Stimulated activated CD4-positive, alpha-beta T cell treated with anti-CD3 and anti-CD28 coated beads, Interleukin-15, amount 100 ng/mL, for 1 hour (primary cell): ENCODE measurements around the gene AMMECR1L.
A peak's percentile ranks its signal among the peaks of the same experiment; 100 is the strongest.
"Not testable (repeated sequence)": the region's sequence is repeated elsewhere in the genome, so short reads cannot be mapped to it uniquely, and the experiment has no call there.

Source experiments
- DNase-seq, 2 donors: peaks; one replicate each; pipeline ENCODE4 v3.0.0-alpha.2; 2020; ENCODE audit warnings: low read depth in 1 of 2, low spot score in 1 of 2

The AMMECR1L gene

DNA sequence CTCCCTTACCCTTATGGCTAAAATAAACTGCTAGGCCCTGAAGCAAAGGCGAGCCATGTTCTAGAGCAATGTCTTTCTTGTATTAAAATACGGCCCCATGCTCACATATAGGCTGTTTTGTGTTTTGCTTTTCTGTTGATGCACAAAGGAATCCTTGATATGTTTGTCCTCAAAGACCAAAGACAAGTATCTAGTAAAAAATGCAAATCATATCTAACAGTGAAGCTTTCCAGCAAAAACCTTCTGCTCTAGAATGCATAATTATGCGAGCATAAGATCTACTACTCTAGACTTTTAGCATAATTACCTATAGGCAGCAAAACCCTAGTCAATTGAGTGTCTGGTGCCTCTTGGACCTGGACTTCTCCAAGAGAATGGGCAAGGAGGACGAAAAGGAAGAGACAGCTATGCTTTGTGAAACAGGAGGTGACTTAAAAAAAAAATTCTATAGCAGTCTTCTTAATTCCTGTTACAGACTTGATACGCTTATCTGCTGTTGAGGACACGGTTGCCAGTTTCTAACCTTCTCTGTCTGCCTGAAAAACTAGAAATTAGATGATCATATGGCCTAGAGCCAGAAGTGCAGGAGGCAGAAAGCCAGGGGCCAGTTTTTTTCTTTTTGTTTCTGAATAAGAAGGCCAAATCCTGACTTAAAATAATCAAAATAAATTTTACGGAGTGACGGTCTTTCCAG is 1.5 kb upstream of the AMMECR1L start:
- no peak for DNase-seq

DNA sequence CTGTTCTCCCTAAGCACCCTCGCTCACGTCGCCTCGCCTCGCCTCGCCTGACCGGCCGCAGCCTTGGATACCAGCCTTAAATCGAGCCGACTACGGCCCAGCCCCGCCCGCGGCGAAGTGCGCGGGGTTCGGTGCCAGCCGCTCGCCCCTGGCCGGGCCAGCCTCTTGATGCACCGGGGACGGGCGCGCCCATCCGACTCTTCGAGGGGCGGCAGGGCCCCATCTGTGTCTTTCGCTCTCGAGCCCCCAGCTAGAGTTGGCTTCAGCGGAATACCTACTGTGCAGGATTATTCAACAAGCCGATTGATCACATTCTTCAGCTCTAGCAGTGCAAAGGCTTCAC is 808 bp upstream of the AMMECR1L start:
- not testable (repeated sequence) for DNase-seq

DNA sequence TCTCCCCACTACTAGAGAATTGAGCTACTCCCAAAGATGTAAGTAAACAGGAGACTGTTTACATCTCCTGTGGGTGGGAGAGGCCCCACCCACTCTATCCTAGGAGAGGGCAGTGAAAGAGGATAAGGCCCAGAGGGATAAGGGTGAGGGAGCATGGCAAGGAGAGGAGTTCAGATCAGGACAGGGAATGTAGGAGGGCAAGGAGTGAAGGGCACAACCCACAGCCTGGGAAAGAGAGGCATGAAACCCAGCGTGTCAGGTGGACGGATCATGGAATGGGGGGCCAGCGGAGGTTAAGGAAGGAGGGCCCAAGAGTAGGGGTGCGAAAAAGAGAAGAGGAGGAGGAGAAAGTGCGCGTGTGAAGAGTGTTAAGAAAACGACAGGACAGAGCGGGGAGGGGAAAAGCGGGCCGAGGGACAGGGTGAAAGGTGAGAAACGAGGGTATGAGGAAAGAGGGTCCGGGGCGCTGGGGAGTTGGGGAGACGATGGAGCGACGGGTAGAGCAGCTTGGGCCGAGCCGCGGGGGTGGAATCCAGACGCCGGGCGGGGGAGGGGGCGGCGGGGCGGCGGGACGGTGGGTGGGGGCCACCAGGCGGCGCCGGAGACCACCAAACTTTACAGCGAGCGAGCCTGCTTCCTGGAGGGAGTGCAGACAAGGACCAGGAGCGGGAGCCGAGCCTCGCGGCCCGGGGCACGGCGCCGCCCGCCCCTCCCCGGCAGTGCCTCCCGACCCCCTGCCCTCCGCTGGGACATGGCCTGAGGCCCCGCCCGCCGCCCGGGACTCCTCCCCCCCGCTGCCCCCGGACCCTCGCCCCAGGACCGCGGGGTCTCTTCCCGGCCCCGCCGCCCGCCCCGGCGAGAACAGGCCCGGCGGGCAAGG is 655 bp downstream of the AMMECR1L start:
- DNase-seq, result peak; percentile 4 to 5

DNA sequence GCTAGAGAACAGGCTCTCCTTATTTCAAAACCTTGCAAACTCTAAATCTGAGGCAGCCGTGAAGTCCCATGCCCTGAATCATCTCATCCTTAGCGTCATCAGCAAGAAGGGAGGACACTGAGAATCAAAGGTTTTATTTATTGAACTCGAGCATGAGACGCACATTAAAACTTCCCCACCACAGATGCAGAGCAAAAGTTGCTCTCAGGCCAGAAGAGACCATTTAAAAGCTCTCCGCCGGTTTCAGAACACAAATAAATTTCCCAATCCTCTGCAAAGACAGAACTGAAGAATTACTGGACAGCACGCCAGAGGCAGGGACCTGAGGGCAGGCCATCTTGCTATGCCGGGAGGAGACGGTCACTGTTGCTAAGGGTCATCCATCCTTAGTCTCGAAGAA is 1.3 kb downstream of the AMMECR1L start:
- no peak for DNase-seq

DNA sequence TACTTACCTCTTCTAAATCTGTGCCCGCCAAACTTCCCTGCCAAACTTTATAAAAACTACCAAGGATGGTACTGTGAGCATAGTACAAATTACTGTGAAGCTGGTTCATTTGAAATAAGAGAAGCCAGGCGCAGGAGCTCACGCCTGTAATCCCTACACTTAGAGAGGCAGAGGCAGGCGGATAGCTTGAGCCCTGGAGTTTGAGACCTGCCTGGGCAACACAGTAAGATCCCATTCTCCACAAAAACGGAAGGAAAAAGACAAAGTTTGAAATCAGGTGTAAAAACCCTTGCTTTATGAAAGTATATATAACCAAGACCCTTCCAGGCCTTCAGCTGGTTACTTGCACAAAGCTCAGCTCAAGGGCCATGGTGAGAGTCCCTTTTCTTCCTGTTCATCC is 5.9 kb downstream of the AMMECR1L start:
- no peak for DNase-seq

DNA sequence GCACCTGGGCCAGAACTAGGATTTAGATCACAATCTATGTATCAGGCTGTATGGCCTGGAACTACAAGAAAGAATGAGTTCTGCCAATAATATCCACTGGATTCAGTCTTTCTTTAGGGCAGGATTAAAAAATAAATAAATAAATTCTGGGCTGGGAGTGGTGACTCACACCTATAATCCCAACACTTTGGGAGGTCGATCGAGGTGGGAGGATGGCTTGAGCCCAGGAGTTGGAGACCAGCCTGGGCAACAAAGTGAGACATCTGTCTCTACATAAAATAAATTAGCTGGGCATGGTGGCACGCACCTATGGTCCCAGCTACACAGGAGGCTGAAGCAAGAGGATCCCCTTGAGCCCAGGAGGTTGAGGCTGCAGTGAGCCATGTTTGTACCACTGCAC is 8.1 kb downstream of the AMMECR1L start:
- DNase-seq, result no peak

DNA sequence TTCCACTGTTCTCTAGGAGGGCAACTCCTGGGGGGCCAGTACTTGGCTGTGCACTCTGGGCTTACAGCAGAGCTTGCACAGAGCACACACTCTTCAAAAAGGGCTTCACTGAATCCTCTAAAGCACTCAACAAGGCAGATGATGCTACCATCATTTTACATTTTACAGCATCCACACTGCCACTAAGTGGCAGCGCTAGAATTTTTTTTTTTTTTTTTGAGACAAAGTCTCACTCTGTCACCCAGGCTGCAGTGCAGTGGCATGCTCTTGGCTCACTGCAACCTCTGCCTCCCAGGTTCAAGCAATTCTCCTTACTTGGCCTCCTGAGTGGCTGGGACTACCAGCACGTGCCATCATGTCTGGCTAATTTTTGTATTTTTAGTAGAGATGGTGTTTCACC is 8.6 kb downstream of the AMMECR1L start:
- no peak for DNase-seq

DNA sequence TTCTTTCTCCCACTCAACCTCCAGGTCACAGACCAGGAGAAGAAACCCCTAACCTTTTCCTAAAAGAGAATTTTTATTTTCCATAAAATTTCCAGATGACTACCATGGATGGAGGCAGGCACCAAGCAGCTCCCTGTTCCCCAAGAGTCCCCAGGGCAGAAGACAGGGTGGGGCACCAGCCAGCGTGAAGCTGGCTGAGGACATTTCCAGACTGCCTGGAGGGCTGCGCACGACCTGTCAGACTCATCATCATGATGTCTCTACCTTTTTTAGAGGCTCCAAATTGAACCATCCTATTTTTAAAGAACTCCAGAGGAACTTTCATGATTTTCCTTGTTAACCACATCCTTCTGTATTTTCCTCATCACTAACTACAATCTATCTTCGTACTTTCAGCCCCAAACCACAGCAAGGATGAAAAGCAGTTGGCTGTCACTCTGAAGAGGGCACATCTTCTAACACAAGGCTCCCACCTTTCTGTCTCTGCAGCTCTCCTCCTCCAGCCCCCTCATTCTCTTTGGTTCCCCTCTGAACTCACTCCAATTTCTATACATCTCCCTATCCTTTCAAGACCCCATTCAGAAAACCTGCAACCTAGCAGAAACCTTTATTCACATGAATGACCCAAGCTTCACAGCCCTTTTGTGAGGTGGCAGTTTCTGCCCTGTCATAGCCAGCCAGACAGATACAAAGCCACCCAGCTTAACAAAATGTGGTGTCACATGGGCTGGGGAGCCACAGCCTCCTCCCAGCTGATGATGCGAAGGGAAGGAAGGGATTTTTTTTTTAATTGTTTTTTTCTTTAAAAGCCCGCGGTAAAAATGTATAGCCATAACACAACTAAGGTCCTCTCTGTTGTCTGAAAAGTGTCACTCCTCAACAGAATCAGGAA is 11.1 kb downstream of the AMMECR1L start:
- DNase-seq, result no peak

DNA sequence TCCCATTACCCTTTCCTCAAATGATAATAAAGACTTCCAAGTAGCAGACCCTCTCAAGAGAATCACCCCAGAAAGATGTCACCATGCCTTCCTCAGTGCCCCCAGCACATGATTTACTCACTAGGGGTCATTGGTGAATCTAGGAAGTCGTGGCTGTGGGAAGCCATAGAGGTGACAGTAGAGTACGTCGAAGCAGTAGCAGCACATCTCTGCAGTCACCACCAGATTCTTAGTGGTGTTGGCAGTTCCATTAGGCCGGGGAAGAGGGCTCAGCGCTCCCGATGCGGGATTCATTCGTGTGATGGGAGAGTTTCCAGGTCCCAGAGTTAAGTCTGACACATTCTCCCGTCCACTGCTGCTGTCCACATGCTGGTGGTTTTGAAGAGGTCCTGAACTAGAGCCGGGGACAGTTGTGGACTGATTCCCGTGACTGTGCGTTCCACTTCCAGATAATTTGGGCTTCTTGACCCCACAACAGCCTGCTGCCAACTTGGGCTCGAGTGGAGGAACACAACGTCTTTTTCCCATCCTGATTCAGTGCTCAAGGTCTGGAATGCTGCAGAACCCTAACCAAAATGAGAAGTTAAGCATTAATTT is 12.0 kb downstream of the AMMECR1L start:
- no peak for DNase-seq

GRCh38 chr2:127872354-127872753 is 13.4 kb downstream of the AMMECR1L start:
- DNase-seq, result no peak

- no peak for DNase-seq
Observed at GRCh38 chr2:127865926-127866325, 19.8 kb downstream of the AMMECR1L start.

DNA sequence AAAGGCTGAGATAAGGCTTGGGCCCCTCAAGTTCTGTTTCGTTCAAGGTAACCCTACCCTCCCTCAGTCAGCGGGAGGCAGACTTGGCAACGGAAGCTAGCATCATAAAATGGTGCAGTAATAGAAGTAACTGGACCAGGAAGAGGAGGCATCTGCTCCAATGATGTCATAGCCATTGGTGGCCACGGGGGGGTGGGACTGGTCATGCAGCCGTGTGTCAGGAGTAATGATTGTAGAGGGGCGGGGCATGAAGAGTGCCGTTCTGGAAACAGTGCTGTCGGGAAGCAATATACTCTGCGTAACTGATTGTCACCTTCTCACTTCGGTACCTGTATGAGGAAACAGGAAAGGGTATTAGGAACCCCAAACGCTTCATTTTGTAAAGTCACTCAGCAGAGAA is 20.9 kb downstream of the AMMECR1L start:
- DNase-seq, result no peak

DNA sequence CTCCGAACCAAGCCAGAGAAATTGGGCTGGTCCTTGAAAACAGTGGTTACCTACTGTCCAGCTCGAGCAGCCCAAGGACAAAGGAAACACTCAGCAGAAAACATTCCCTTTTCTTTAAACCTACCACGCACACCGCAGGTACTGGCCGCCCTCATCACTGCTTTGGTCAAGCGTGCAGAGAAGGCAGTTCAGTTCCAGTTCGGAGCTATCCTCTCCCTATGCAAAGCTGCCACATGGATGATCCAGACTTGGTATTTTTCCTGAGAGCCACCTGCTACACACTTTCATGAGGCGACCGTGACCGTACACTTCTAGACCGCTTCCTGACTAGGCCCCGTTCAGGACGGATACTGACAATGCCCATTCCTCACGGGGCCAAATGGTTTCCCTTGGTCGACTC is 23.5 kb downstream of the AMMECR1L start:
- DNase-seq, result no peak

- no peak for DNase-seq
Observed at GRCh38 chr2:127860130-127860529, 25.6 kb downstream of the AMMECR1L start.

- peak; percentile 37 to 46 for DNase-seq
Observed at GRCh38 chr2:127859712-127860085, 26.1 kb downstream of the AMMECR1L start.

DNA sequence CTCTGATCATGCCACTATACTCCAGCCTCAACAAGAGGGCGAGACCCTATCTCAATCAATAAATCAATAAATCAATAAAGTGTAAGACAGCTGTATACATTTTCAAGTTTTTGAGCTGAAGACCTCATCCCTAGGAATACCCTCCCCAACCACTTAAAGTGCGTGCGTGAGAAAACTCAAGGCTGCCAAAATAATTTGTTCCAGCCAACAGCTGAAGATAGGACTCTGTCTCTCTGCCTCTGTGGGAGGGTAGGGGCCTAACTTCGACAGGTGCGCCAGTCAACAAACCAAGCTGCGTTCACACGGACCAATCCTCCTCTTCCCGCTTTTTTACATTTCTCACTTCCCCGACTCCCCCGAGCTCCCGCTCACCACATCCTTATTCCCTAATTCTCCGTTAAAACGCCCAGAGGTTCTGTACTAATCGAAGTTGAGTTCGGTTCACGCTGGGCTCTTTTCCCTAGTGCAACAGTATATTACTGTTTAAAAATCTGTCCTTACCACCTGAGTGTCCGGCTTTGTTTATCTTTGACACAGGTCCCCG is 28.4 kb downstream of the AMMECR1L start:
- no peak for DNase-seq

GRCh38 chr2:127853671-127854070 is 32.1 kb downstream of the AMMECR1L start:
- no peak for DNase-seq

- DNase-seq, result no peak
Observed at GRCh38 chr2:127852388-127852787, 33.4 kb downstream of the AMMECR1L start.

GRCh38 chr2:127847931-127848330 is 37.8 kb downstream of the AMMECR1L start:
- no peak for DNase-seq

DNA sequence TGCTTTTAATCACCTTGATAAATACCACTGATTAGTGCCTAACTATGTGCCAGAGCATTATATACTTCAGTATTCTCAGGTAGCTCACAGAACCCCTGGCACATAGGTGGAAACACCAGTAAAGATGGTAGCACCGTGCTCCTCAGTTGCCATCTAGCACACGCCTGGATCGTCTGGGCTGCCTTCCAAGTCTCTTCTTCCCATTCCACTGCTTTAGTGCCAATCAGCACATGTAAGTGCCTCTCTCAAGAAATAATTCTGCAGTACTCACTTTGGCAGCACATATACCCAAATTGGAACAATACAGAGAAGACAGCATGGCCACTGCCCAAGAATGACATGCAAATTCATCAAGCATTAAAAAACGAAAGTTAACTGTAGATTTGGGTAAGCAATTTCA is 40.8 kb downstream of the AMMECR1L start:
- DNase-seq, result no peak

DNA sequence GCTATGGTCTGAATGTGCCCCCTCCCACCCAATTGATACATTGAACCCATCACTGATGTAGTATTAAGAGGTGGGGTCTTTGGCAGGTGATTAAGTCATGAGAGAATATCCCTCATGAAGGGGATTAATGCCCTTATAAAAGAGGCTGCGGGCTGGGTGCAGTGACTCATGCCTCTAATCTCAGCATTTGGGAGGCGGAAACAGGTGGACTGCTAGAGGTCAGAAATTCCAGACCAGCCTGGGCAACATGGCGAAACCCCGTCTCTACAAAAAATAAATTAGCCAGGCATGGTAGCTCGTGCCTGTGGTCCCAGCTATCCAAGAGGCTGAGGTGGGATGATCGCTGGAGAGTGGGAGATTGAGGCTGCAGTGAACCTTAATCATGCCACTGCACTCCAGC is 42.1 kb downstream of the AMMECR1L start:
- no peak for DNase-seq
